ENCODE data around the gene PSMB2. TPM values are rescaled to one million over a fixed set of nuclear protein-coding genes. Genes with fewer than 3 reads are reported as not detected.

The PSMB2 gene
- total RNA-seq, 2 experiments from 2014 or later, result 28.7 to 86.3 TPM

DNA sequence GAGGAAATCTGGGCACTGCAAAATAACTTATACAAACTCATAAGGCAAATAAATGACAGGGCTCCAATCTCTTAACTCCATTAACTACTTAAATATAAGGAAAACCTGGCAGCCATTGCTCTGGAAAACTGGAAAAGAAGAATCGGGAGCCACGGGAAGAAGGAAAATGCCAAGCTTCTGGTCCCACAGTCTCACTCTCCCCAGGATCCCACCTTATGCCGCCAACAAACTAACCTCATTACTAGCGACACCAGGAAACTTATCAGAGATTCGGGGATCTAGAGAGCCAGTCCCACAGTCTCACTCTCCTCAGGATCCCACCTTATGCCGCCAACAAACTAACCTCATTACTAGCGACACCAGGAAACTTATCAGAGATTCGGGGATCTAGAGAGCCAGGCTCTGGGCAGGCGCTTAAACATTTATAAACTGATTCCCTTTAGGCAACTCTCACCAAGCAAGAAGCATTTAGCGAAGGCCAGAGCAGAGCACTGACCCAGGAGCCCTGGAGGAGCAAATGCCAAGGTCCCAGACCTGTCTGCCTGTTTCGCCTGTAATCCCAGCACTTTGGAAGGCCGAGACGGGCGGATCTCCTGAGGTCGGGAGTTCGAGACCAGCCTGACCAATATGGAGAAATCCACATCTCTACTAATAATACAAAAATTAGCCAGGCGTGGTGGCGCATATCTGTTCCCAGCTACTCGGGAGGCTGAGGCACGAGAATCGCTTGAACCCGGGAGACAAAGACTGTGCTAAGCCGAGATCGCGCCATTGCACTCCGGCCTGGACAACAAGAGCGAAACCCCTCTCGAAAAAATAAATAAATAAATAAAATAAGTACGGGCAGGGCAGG, 720 bp downstream of the PSMB2 start:
- CTCF ChIA-PET (ENCODE audit: unreplicated experiment), result no interaction called here
- H3K9me2 ChIP-seq (ENCODE audit: insufficient read depth, low read length), result no peaks in the 10 kb centered on the region
- POLR2A ChIA-PET, result interaction anchor here (0.7 kb wide), 1 partner anchor 13 kb away, joined by 3 read pairs; no protein-coding TSS in a partner anchor
- no peak for DNase-seq (ENCODE audit: low spot score)
- peaks cover 58% of the 10 kb centered on the region for H3K79me2 ChIP-seq (ENCODE audit: insufficient read depth, low read depth, low read length)
- TSS peak; percentile 57 for BruUV-seq (replicated peaks)
- H3K36me3 ChIP-seq (ENCODE audit: insufficient read depth, low read length), result peaks cover 14% of the 10 kb centered on the region
- TF ChIP-seq EZH2phosphoT487 (IDR thresholded peaks at IDR 0.05; ENCODE audit: borderline replicate concordance, low read depth, low read length), result no peak
- TF ChIP-seq, protein P1, sequence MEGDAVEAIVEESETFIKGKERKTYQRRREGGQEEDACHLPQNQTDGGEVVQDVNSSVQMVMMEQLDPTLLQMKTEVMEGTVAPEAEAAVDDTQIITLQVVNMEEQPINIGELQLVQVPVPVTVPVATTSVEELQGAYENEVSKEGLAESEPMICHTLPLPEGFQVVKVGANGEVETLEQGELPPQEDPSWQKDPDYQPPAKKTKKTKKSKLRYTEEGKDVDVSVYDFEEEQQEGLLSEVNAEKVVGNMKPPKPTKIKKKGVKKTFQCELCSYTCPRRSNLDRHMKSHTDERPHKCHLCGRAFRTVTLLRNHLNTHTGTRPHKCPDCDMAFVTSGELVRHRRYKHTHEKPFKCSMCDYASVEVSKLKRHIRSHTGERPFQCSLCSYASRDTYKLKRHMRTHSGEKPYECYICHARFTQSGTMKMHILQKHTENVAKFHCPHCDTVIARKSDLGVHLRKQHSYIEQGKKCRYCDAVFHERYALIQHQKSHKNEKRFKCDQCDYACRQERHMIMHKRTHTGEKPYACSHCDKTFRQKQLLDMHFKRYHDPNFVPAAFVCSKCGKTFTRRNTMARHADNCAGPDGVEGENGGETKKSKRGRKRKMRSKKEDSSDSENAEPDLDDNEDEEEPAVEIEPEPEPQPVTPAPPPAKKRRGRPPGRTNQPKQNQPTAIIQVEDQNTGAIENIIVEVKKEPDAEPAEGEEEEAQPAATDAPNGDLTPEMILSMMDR (conservative IDR thresholded peaks at IDR 0.05; ENCODE audit: low read length), result no peak
- H3K27ac ChIP-seq (ENCODE audit: low read depth, low read length, poor library complexity, severe bottlenecking), result peak overlapping the region; percentile 68
- H3K4me2 ChIP-seq (ENCODE audit: low read length), result peak overlapping the region; percentile 93
- H3K9me3 ChIP-seq (ENCODE audit: low read length), result no peaks in the 10 kb centered on the region
- peak overlapping the region; percentile 94 for H3K4me3 ChIP-seq (ENCODE audit: low read depth, low read length, poor library complexity, severe bottlenecking)
- H3K4me1 ChIP-seq (ENCODE audit: insufficient read depth, low read length, poor library complexity, severe bottlenecking), result peaks cover 39% of the 10 kb centered on the region
- peaks cover 31% of the 10 kb centered on the region for H4K20me1 ChIP-seq (ENCODE audit: insufficient read depth, low read length)
- intact Hi-C loops (cut with micrococcal nuclease; ENCODE audit: unreplicated experiment), result no loop called here
- peak overlapping the region; percentile 98; the same call in 1 of the 2 replicates for H2AFZ ChIP-seq (ENCODE audit: low read length)

DNA sequence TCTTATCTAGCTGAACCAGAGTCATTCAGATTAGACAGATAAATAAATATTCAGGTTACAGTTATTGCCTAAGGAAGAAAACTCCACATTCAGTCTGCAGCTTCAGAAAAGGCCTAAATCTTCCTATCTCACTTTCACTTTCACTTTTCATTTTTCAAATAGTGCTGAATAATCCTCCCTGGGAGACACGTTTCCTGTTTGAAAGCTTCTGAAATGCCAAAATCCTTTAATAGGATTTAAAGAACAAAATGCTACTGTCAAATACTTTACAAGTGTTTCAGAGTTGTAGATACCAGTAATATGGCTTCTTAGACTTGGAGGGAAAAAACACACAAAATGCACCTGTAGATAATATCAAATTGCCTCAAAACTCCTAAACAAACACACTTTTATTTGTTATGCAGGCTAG, 3.9 kb downstream of the PSMB2 start:
- Histone ChIP-seq H2AFZ (ENCODE audit: low read length) (no peak overlapping the region), H3K36me3 (ENCODE audit: insufficient read depth, low read length) (peaks cover 46% of the 10 kb centered on the region), H4K20me1 (ENCODE audit: insufficient read depth, low read length) (peaks cover 31% of the 10 kb centered on the region), H3K79me2 (ENCODE audit: insufficient read depth, low read depth, low read length) (peaks cover 76% of the 10 kb centered on the region), H3K9me2 (ENCODE audit: insufficient read depth, low read length) (no peaks in the 10 kb centered on the region), H3K4me2 (ENCODE audit: low read length) (peak overlapping the region; percentile 93), H3K4me1 (ENCODE audit: insufficient read depth, low read length, poor library complexity, severe bottlenecking) (peaks cover 38% of the 10 kb centered on the region), H3K4me3 (ENCODE audit: low read depth, low read length, poor library complexity, severe bottlenecking) (peak overlapping the region; percentile 66), H3K27ac (ENCODE audit: low read depth, low read length, poor library complexity, severe bottlenecking) (peak overlapping the region; percentile 38), H3K9me3 (ENCODE audit: low read length) (no peaks in the 10 kb centered on the region)
- no TSS peak for BruUV-seq (replicated peaks)
- TF ChIP-seq EZH2phosphoT487 (IDR thresholded peaks at IDR 0.05; ENCODE audit: borderline replicate concordance, low read depth, low read length), result no peak
- TF ChIP-seq, protein P1 (conservative IDR thresholded peaks at IDR 0.05; ENCODE audit: low read length), result no peak
- intact Hi-C loops (cut with micrococcal nuclease; ENCODE audit: unreplicated experiment), result no loop called here
- DNase-seq (ENCODE audit: low spot score), result peak; percentile 45
- ChIA-PET POLR2A (no interaction called here), CTCF (ENCODE audit: unreplicated experiment) (no interaction called here)

DNA sequence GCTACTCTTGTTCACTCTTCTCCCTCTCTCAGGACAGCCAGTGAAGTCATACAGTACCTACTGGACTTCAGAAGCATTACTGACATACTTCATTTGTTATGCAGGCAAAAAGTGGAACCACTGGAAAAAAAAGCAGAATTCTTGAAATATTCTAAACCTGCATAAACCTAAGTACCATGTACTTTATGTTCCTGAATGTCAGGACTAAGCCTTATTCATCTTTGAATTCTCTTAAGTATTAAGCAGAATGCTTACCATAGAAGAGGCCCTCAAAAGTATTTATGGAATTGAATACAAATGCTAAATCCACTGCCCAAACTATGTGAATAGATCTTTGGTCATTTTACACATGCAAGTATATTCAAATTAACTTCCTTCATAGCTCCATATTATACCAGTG, 7.8 kb downstream of the PSMB2 start:
- Histone ChIP-seq H3K4me1 (ENCODE audit: insufficient read depth, low read length, poor library complexity, severe bottlenecking) (peaks cover 19% of the 10 kb centered on the region), H2AFZ (ENCODE audit: low read length) (no peak overlapping the region), H3K79me2 (ENCODE audit: insufficient read depth, low read depth, low read length) (peaks cover 51% of the 10 kb centered on the region), H4K20me1 (ENCODE audit: insufficient read depth, low read length) (peaks cover 20% of the 10 kb centered on the region), H3K9me3 (ENCODE audit: low read length) (no peaks in the 10 kb centered on the region), H3K36me3 (ENCODE audit: insufficient read depth, low read length) (peaks cover 83% of the 10 kb centered on the region), H3K4me2 (ENCODE audit: low read length) (no peak overlapping the region), H3K9me2 (ENCODE audit: insufficient read depth, low read length) (no peaks in the 10 kb centered on the region), H3K4me3 (ENCODE audit: low read depth, low read length, poor library complexity, severe bottlenecking) (no peak overlapping the region), H3K27ac (ENCODE audit: low read depth, low read length, poor library complexity, severe bottlenecking) (no peak overlapping the region)
- ChIA-PET CTCF (ENCODE audit: unreplicated experiment) (no interaction called here), POLR2A (no interaction called here)
- BruUV-seq (replicated peaks), result no TSS peak
- DNase-seq (ENCODE audit: low spot score), result no peak
- no peak for TF ChIP-seq EZH2phosphoT487 (IDR thresholded peaks at IDR 0.05; ENCODE audit: borderline replicate concordance, low read depth, low read length)
- TF ChIP-seq, protein P1 (conservative IDR thresholded peaks at IDR 0.05; ENCODE audit: low read length), result no peak
- intact Hi-C loops (cut with micrococcal nuclease; ENCODE audit: unreplicated experiment), result no loop called here
